Vagina (tissue), 2 donors: Measurements from ENCODE around the gene PSMB7.

Experiments used
- CTCF ChIP-seq, 3 experiments: fragments of 450-650 bp in 2 of 3; fragments of 200-600 bp in 1 of 3; sonication (generic) in 1 of 3; IDR thresholded peaks; one replicate each; pipeline ENCODE4 v1.5.1; 2017 to 2019; ENCODE audit warnings: antibody characterized with exemption in 3 of 3, mild to moderate bottlenecking in 2 of 3, moderate library complexity in 2 of 3
- POLR2A ChIP-seq, 2 donors: fragments of 450-650 bp; IDR thresholded peaks; one replicate each; pipeline ENCODE4 v1.6.1; 2017; ENCODE audit warnings: antibody characterized with exemption in 2 of 2, mild to moderate bottlenecking in 2 of 2, moderate library complexity in 2 of 2
- POLR2AphosphoS5 ChIP-seq, 2 donors: sonication (generic); formaldehyde crosslinking; IDR thresholded peaks; one replicate each; pipeline ENCODE4 v1.9.0; 2017; ENCODE audit warnings: antibody characterized with exemption in 2 of 2, mild to moderate bottlenecking in 2 of 2, low read depth in 1 of 2; ENCODE audit not compliant: insufficient read depth in 1 of 2

- no peak for TF ChIP-seq POLR2A (IDR thresholded peaks at IDR 0.05)
- no peak for TF ChIP-seq CTCF (IDR thresholded peaks at IDR 0.05)
- no peak for TF ChIP-seq POLR2AphosphoS5 (IDR thresholded peaks at IDR 0.05; ENCODE audit: insufficient read depth in 1 of 2, low read depth in 1 of 2)
These were observed 105.6 kb downstream of the PSMB7 start for GRCh38 chr9:124309667-124310084.
